ENCODE measurements around the gene MYBPC2. TPM values are rescaled to one million over a fixed set of nuclear protein-coding genes. Genes with fewer than 3 reads are reported as not detected.
A peak's percentile ranks its signal among the peaks of the same experiment; 100 is the strongest.

Gene MYBPC2
- total and polyA plus RNA-seq, 12 donors: 0.01 to 0.35 (median 0.13) TPM; not detected in 9

DNA sequence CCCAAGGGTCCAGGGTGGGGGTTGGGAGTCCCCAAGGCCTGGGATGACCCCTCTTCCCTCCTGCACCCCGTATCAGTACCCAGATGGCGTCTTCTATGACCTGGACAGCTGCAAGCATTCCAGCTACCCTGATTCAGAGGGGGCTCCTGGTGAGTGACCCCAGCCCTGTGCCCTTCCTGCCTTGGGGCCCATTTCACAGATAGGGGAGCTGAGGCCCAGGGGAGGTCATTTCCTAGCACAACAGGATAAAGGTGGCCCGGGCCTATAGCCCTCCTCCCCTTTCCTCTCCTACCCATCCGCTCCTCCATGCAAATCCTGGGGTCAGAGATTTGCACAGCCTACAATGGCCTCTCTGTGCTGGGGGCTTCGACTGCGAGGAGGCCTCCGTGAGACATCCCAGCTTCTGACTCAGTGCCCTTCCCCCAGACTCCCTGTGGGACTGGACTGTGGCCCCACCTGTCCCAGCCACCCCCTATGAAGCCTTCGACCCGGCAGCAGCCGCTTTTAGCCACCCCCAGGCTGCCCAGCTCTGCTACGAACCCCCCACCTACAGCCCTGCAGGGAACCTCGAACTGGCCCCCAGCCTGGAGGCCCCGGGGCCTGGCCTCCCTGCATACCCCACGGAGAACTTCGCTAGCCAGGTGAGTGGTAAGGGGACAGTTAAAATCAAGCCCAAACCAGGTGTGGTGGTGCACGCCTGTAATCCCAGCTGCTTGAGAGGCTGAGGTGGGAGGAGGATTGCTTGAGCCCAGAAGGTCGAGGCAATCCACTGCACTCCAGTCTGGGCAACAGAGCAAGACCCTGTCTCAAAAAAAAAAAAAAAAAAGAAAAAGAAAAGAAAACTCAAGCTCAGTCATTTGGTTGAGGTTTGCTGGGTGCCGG, 10.1 kb upstream of the MYBPC2 start:
- H3K27ac ChIP-seq: no peak overlapping the region
- intact Hi-C loops (cut with DNase I): no loop called here
- peaks cover 8 to 54% (median 53%) of the 10 kb centered on the region in 7 donors for H3K27me3 ChIP-seq
- WGBS, 2 donors: 79 to 83% methylated on average over 18 of the region's 18 CpGs
- ATAC-seq: no peak
- DNase-seq: no peak
- H3K4me1 ChIP-seq: peaks cover 0 to 13% (median 0%) of the 10 kb centered on the region in 9 donors
- no peaks in the 10 kb centered on the region for H3K9me3 ChIP-seq
- no peaks in the 10 kb centered on the region for H3K36me3 ChIP-seq
- TF ChIP-seq, protein P1, sequence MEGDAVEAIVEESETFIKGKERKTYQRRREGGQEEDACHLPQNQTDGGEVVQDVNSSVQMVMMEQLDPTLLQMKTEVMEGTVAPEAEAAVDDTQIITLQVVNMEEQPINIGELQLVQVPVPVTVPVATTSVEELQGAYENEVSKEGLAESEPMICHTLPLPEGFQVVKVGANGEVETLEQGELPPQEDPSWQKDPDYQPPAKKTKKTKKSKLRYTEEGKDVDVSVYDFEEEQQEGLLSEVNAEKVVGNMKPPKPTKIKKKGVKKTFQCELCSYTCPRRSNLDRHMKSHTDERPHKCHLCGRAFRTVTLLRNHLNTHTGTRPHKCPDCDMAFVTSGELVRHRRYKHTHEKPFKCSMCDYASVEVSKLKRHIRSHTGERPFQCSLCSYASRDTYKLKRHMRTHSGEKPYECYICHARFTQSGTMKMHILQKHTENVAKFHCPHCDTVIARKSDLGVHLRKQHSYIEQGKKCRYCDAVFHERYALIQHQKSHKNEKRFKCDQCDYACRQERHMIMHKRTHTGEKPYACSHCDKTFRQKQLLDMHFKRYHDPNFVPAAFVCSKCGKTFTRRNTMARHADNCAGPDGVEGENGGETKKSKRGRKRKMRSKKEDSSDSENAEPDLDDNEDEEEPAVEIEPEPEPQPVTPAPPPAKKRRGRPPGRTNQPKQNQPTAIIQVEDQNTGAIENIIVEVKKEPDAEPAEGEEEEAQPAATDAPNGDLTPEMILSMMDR (IDR thresholded peaks at IDR 0.05): no peak
- H3K4me3 ChIP-seq: no peak overlapping the region

DNA sequence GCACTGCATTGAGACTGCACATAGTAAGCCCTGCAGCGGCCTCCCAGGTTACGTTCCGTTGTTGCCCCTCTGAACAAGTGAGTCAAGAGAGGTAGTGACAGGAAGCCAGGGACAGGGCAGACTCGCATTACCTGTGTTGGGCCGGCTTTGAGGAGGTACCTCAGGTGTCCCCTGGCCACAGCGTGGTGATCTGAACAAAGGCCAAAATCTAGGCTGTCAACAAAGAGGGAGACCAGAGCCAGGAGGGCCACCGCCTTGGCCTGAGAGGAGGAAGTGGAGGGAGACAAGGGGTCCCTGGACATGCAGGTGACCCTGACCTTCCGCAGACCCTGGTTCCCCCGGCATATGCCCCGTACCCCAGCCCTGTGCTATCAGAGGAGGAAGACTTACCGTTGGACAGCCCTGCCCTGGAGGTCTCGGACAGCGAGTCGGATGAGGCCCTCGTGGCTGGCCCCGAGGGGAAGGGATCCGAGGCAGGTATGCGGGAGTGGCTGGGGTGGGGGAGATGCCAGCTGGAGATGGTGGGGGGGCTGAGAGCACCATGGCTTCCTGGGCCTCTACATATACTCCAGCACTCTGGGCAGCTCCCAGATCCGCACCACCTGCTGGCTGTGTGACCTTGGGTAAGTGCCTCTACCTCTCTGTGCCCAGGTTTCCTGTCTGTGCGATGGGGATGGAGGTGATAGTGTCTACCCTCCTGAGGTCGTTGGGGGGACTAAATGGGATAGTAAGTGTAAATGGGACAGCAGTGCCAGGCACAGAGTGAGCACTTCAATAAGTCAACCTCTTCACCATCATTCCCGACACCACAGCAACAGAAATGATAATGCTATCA, 9.2 kb upstream of the MYBPC2 start:
- no peak for ATAC-seq
- Histone ChIP-seq H3K4me1 (peaks cover 0 to 17% (median 6%) of the 10 kb centered on the region in 9 donors), H3K27me3 (peaks cover 6 to 50% (median 44%) of the 10 kb centered on the region in 7 donors), H3K27ac (no peak overlapping the region), H3K4me3 (no peak overlapping the region), H3K9me3 (no peaks in the 10 kb centered on the region), H3K36me3 (no peaks in the 10 kb centered on the region)
- intact Hi-C loops (cut with DNase I): no loop called here
- no peak for DNase-seq
- 81 to 85% methylated on average over 22 of the region's 22 CpGs for WGBS, 2 donors
- TF ChIP-seq, protein P1 (IDR thresholded peaks at IDR 0.05): no peak

DNA sequence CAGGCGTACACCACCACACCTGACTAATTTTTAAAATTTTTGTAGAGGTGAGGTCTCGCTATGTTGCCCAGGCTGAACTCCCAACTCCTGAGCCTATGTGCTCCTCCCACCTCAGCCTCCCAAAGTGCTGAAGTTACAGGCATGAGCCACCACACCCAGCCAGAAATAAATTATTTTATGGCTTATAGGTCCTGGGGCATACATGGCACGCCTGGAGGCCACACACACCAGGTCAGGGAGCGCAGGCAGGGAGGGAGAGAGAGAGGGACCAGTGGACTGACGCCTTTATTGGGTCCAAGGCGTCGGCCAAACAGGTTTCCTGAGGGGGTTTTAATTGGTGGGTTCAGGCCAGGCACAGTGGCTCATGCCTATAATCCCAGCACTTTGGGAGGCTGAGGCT, 7.1 kb upstream of the MYBPC2 start:
- Histone ChIP-seq H3K27ac (no peak overlapping the region), H3K9me3 (no peaks in the 10 kb centered on the region), H3K4me3 (no peak overlapping the region), H3K36me3 (no peaks in the 10 kb centered on the region), H3K4me1 (peaks cover 0 to 12% (median 6%) of the 10 kb centered on the region in 9 donors), H3K27me3 (peaks cover 0 to 33% (median 24%) of the 10 kb centered on the region in 7 donors)
- WGBS, 2 donors: 64 to 91% methylated on average over 7 of the region's 7 CpGs
- no peak for DNase-seq
- no peak for ATAC-seq
- intact Hi-C loops (cut with DNase I): no loop called here
- TF ChIP-seq, protein P1 (IDR thresholded peaks at IDR 0.05): no peak

DNA sequence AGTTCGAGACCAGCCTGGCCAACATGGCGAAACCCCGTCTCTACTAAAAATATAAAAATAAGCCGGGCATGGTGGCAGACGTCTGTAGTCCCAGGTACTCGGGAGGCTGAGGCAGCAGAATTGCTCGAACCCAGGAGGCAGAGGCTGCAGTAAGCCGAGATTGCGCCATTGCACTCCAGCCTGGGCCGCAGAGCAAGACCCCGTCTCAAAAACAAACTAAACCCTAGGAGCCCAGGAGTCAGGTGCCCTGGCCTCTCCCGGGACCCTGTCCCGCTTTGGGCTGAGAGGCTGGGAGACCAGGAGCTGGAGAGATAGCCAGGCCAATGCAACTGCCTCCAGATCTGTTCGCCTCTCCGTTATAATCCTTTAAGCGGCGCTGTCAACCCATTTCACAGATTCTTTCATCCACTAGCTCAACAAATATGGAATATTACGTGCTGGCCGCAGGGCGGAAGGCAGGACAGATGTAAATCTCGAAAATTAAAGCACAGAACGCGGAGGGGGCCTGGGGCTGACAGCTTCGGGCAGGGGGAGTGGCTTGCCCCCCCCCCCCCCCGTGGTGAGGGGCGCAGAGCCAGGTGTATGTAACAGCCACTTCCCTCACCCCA, 5.3 kb upstream of the MYBPC2 start:
- DNase-seq (no peak), ATAC-seq (no peak)
- H3K9me3 ChIP-seq: no peaks in the 10 kb centered on the region
- WGBS, 2 donors: 83 to 85% methylated on average over 26 of the region's 26 CpGs
- H3K4me1 ChIP-seq: peaks cover 0 to 25% (median 17%) of the 10 kb centered on the region in 9 donors
- intact Hi-C loops (cut with DNase I): no loop called here
- TF ChIP-seq, protein P1 (IDR thresholded peaks at IDR 0.05): no peak
- H3K27ac ChIP-seq: peak overlapping the region in 5 of 10 donors; percentile 22 to 88 (median 43)
- H3K36me3 ChIP-seq: no peaks in the 10 kb centered on the region
- peaks cover 0 to 23% (median 13%) of the 10 kb centered on the region in 7 donors for H3K27me3 ChIP-seq
- peak overlapping the region in 7 of 10 donors; percentile 18 to 39 (median 34) for H3K4me3 ChIP-seq
